K562 (cell line): Measurements from ENCODE around the gene SLC25A45. TPM values are rescaled to one million over a fixed set of nuclear protein-coding genes. Genes with fewer than 3 reads are reported as not detected.

ENCODE experiments used
- ARID1B ChIP-seq: fragments of 450-650 bp; IDR thresholded peaks from 2 replicates; pipeline ENCODE4 v1.6.1; 2016; ENCODE audit warnings: antibody characterized with exemption, mild to moderate bottlenecking, inconsistent platforms
- CREM ChIP-seq: IDR thresholded peaks from 2 replicates; pipeline ENCODE4 v1.6.1; 2014; ENCODE audit warnings: antibody characterized with exemption, low read depth
- CSDE1 ChIP-seq, 2 experiments: fragments of 450-650 bp; IDR thresholded peaks; 2 replicates each; pipeline ENCODE4 v1.6.1; 2016; ENCODE audit warnings: mild to moderate bottlenecking in 1 of 2
- DDX20 ChIP-seq: fragments of 450-650 bp; IDR thresholded peaks from 2 replicates; pipeline ENCODE4 v1.6.1; 2016; ENCODE audit warnings: missing genetic modification characterization, low read depth, mild to moderate bottlenecking, missing compliant biosample characterization, moderate library complexity
- ELF4 ChIP-seq: fragments of 450-650 bp; formaldehyde crosslinking; IDR thresholded peaks from 2 replicates; pipeline ENCODE4 v1.4.0; 2022; ENCODE audit warnings: missing genetic modification characterization
- FOXP1 ChIP-seq: sonication (generic); formaldehyde crosslinking; IDR thresholded peaks from 2 replicates; pipeline ENCODE4 v1.8.0; 2022; ENCODE audit warnings: mild to moderate bottlenecking, missing genetic modification reagents
- JUNB ChIP-seq: fragments of 450-650 bp; formaldehyde crosslinking; conservative IDR thresholded peaks from 2 replicates; pipeline ENCODE4 v1.4.0; 2020; ENCODE audit warnings: mild to moderate bottlenecking
- L3MBTL2 ChIP-seq: fragments of 450-650 bp; IDR thresholded peaks from 2 replicates; pipeline ENCODE4 v1.6.1; 2016; ENCODE audit warnings: mild to moderate bottlenecking, moderate library complexity
- RFX7 ChIP-seq: fragments of 250-450 bp; sonication (Bioruptor Pico); IDR thresholded peaks from 2 replicates; pipeline ENCODE4 v1.5.1; 2021; ENCODE audit warnings: mild to moderate bottlenecking
- RNF2 ChIP-seq: sonication (generic); IDR thresholded peaks from 2 replicates; pipeline ENCODE4 v1.6.1; 2016
- SETDB1 ChIP-seq: IDR thresholded peaks from one replicate; pipeline ENCODE4 v1.6.1; 2012; ENCODE audit warnings: low read length, control low read depth, inconsistent platforms
- SOX6 ChIP-seq: fragments of 450-650 bp; IDR thresholded peaks from 2 replicates; pipeline ENCODE4 v1.6.1; 2014; ENCODE audit warnings: mild to moderate bottlenecking
- SP2 ChIP-seq: IDR thresholded peaks from 2 replicates; pipeline ENCODE4 v1.6.1; 2011; ENCODE audit warnings: mild to moderate bottlenecking, low read depth, low read length, moderate library complexity; ENCODE audit not compliant: poor library complexity, severe bottlenecking; ENCODE audit errors: extremely low read depth
- ZNF384 ChIP-seq: IDR thresholded peaks from 2 replicates; pipeline ENCODE4 v1.6.1; 2012; ENCODE audit warnings: low read depth, low read length, improper control_type of control experiment
- ZNF444 ChIP-seq: fragments of 250-450 bp; sonication (Bioruptor Pico); IDR thresholded peaks from 2 replicates; pipeline ENCODE4 v1.4.0; 2020; ENCODE audit warnings: mild to moderate bottlenecking, moderate library complexity
- polyA plus RNA-seq, 8 experiments: library from polyadenylated mRNA; depleted of rRNA in 4 of 8; stranded (reverse) in 5 of 8; unstranded in 3 of 8; fragments of >200 nt; fragmentation: Nextera tagmentation in 2 of 8; fragmentation: Illumina TruSeq in 1 of 8; extraction: Ambion mirVana in 2 of 8; extraction: Trizol in 1 of 8; gene quantifications; 2 replicates each; pipeline versions ENCODE4 v1.2.1 to v1.2.3, GENCODE V29; 2011 to 2014; ENCODE audit warnings: inconsistent platforms in 1 of 8, missing spikeins in 1 of 8
- total RNA-seq, 7 experiments: library from RNA; depleted of rRNA in 6 of 7; stranded (reverse); fragments of >200 nt in 6 of 7; fragmentation: Illumina TruSeq in 2 of 7; extraction: Trizol in 2 of 7; gene quantifications; 2 replicates each; pipeline versions ENCODE4 v1.2.1 to v1.2.3, GENCODE V29; 2011 to 2021; ENCODE audit warnings: low replicate concordance in 1 of 7
- TF ChIP-seq, protein P1 (sequence below): fragments of 450-650 bp; IDR thresholded peaks from 2 replicates; pipeline ENCODE4 v1.6.1; 2016; ENCODE audit warnings: low read depth
- TF ChIP-seq, protein P2 (sequence below), 2 experiments: fragments of 450-650 bp; IDR thresholded peaks; 2 replicates each; pipeline ENCODE4 v1.6.1; 2018; ENCODE audit warnings: mild to moderate bottlenecking in 2 of 2, low read depth in 1 of 2; ENCODE audit not compliant: partially characterized antibody in 2 of 2

The SLC25A45 gene
- total and polyA plus RNA-seq, 9 of the 15 experiments (the other 6 are each of a cell fraction or from before 2014, with no cell fraction given): 0.15 to 2.3 (median 0.68) TPM

DNA sequence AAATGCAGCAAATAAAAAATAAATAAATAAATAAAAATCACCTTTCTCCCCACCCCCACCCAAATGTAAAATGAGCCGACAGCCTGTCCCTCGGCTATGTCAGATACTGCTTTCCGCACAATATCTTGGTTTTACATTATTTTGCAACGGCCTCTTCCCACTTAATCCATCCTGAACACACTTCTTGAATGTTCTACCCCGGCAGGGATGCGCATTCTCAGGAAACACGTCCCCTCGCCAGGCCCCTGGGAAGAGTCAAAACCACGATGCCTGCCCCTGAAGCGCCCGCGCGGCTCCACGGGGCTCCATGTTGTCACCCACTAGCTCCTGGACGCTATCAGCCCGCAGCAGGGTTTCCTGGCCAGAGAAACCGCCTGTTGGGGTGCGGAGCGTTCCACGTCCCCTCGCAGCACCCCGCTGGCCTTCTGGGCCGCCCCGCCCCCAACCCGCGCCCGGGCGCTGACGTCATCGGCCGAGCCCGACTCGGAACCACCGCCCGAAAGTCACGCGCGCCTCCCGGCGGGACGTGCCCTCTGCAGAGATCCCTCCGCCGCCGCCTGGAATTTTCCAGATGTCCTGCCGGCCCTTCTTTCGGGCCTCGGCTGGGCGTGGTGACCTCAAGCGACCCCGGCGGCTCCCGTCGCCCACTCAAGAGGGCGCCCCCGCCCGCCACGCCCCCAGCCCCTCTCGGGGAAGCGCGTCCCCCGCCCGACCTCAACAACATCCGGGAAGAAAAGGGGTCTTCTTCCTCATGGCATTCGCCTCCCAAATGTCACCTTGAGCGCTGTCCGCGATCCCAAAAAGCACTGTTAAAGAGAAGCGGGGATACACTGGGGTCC lies 39.6 kb upstream of the SLC25A45 start (continued):
- TF ChIP-seq, protein P1, sequence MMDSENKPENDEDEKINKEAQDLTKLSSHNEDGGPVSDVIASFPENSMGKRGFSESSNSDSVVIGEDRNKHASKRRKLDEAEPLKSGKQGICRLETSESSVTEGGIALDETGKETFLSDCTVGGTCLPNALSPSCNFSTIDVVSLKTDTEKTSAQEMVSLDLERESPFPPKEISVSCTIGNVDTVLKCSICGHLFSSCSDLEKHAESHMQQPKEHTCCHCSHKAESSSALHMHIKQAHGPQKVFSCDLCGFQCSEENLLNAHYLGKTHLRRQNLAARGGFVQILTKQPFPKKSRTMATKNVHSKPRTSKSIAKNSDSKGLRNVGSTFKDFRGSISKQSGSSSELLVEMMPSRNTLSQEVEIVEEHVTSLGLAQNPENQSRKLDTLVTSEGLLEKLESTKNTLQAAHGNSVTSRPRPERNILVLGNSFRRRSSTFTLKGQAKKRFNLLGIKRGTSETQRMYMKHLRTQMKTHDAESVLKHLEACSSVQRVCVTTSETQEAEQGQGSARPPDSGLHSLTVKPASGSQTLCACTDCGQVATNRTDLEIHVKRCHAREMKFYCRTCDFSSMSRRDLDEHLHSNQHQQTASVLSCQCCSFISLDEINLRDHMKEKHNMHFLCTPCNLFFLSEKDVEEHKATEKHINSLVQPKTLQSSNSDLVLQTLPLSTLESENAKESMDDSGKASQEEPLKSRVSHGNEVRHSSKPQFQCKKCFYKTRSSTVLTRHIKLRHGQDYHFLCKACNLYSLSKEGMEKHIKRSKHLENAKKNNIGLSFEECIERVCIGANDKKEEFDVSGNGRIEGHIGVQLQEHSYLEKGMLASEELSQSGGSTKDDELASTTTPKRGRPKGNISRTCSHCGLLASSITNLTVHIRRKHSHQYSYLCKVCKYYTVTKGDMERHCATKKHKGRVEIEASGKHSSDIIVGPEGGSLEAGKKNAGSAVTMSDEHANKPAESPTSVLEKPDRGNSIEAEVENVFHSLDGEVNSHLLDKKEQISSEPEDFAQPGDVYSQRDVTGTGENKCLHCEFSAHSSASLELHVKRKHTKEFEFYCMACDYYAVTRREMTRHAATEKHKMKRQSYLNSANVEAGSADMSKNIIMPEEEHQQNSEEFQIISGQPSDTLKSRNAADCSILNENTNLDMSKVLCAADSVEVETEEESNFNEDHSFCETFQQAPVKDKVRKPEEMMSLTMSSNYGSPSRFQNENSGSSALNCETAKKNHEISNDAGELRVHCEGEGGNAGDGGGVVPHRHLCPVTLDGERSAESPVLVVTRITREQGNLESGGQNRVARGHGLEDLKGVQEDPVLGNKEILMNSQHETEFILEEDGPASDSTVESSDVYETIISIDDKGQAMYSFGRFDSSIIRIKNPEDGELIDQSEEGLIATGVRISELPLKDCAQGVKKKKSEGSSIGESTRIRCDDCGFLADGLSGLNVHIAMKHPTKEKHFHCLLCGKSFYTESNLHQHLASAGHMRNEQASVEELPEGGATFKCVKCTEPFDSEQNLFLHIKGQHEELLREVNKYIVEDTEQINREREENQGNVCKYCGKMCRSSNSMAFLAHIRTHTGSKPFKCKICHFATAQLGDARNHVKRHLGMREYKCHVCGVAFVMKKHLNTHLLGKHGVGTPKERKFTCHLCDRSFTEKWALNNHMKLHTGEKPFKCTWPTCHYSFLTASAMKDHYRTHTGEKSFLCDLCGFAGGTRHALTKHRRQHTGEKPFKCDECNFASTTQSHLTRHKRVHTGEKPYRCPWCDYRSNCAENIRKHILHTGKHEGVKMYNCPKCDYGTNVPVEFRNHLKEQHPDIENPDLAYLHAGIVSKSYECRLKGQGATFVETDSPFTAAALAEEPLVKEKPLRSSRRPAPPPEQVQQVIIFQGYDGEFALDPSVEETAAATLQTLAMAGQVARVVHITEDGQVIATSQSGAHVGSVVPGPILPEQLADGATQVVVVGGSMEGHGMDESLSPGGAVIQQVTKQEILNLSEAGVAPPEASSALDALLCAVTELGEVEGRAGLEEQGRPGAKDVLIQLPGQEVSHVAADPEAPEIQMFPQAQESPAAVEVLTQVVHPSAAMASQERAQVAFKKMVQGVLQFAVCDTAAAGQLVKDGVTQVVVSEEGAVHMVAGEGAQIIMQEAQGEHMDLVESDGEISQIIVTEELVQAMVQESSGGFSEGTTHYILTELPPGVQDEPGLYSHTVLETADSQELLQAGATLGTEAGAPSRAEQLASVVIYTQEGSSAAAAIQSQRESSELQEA: no peak
- TF ChIP-seq CSDE1 (IDR thresholded peaks at IDR 0.05) (no peak), RFX7 (CRISPR knock-in tag) (no peak), ELF4 (CRISPR knock-in tag) (peak; percentile 45; the same call in 1 of the 2 replicates), JUNB (CRISPR knock-in tag) (peak; percentile 97), FOXP1 (CRISPR knock-in tag) (no peak), SETDB1 (no peak), DDX20 (tag) (no peak), ZNF384 (no peak), RNF2 (peak; percentile 92), ARID1B (peak; percentile 64), ZNF444 (CRISPR knock-in tag) (peak; percentile 59; the same call in 1 of the 2 replicates), SP2 (no peak), L3MBTL2 (peak; percentile 59), CREM (peak; percentile 97), SOX6 (peak; percentile 59; the same call in 1 of the 2 replicates)
- TF ChIP-seq, protein P2, sequence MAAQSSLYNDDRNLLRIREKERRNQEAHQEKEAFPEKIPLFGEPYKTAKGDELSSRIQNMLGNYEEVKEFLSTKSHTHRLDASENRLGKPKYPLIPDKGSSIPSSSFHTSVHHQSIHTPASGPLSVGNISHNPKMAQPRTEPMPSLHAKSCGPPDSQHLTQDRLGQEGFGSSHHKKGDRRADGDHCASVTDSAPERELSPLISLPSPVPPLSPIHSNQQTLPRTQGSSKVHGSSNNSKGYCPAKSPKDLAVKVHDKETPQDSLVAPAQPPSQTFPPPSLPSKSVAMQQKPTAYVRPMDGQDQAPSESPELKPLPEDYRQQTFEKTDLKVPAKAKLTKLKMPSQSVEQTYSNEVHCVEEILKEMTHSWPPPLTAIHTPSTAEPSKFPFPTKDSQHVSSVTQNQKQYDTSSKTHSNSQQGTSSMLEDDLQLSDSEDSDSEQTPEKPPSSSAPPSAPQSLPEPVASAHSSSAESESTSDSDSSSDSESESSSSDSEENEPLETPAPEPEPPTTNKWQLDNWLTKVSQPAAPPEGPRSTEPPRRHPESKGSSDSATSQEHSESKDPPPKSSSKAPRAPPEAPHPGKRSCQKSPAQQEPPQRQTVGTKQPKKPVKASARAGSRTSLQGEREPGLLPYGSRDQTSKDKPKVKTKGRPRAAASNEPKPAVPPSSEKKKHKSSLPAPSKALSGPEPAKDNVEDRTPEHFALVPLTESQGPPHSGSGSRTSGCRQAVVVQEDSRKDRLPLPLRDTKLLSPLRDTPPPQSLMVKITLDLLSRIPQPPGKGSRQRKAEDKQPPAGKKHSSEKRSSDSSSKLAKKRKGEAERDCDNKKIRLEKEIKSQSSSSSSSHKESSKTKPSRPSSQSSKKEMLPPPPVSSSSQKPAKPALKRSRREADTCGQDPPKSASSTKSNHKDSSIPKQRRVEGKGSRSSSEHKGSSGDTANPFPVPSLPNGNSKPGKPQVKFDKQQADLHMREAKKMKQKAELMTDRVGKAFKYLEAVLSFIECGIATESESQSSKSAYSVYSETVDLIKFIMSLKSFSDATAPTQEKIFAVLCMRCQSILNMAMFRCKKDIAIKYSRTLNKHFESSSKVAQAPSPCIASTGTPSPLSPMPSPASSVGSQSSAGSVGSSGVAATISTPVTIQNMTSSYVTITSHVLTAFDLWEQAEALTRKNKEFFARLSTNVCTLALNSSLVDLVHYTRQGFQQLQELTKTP (IDR thresholded peaks at IDR 0.05; ENCODE audit: low read depth in 1 of 2, partially characterized antibody in 2 of 2): peak in 1 of 2 experiments; percentile 55
